ENCODE results near the gene FLRT2.

Gene FLRT2

DNA sequence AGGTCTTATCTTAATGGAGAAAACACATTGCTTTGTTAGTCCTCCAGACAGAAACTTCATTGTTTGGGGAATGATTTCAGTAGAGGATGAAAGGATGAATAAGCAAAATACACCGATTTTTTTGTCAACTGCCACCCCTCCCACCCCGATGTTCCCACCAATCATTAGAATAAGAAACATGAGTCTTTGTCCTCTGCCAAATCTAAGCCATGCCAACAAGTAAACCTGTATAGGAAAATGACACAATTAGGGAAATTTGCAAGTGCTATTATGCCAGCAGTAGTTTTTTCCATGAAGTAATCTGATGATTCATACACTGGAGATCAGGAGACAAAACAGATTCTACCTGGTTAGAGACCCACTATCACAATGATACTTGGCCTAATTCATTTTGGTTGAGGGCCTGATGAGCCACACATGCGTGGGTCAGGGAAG, 35.9 kb downstream of the FLRT2 start:
- DNase-seq = no peak

DNA sequence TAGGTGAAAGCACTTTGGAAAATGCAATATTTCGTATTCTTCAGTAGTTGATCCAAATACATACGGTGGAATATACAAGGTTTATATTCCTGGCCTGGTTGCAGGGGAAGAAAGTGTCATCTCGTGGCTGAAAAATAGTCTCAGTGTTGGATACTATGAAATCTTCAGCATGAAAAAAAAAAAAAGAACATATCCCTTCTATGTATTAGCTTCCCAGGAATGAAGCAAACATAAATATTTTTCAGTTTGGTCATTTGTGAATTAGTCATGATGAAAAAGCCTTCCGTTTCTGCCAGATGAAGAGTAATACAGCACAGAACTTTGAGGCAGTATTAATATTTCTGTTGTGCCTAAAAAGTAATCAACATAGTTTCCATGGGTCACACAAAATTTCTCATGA, 36.7 kb downstream of the FLRT2 start:
- no peak for DNase-seq

DNA sequence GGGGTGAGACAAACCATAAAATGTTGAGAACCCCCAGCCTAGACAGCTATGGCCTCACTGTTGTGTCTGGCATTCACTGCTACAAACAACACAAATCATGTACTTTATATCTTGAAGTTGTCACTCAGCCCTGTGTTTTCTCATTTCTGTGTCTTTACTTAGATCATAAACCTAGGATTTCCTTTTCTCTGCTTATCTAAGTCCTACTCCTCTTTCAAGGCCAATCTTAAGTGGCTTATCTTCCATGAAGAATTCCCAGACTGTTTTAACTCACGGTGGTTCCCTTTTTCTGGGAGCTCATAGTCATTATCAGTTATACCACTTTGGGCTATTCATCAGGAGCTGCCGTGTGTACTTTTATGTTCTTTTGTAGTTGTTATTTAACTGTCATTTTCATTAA, 42.1 kb downstream of the FLRT2 start:
- DNase-seq = no peak

DNA sequence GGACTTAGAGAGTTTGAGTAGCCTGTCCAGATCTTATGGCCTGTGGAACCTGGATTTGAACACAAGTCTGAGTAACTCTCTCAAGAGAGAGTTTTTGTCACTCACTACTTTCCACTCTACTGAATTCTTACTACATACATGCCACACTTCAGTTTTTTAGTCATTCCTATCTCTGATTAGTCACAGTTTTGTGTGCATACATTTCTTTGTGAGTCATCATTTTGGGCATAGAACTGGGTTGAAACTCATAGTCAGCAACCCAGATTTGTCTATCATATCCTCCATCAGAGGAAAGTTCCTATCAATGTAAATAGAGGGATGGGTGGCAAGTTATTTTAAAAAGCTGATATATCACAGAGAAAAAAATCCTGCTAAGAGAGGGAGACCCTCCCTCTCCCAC, 42.9 kb downstream of the FLRT2 start:
- no peak for DNase-seq

DNA sequence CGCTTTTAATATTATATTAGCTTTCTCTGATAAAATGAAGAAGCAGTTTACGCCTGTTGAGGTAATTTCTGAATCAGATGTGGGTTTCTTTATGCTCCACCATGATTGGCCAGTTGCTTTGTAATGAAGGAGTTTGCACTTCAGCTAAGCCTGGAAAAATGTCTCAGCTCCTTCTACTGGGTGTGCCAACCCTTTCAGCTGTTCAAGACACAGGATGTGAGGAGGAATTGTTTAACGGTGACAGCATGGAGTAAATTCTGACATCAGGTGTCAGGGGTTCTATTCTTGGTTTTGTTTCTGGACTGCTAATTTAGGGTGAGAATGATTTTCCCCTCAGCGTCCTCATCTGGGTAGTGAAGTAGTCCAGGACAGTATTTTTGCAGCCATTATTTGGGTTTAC, 43.5 kb downstream of the FLRT2 start:
- no peak for DNase-seq

DNA sequence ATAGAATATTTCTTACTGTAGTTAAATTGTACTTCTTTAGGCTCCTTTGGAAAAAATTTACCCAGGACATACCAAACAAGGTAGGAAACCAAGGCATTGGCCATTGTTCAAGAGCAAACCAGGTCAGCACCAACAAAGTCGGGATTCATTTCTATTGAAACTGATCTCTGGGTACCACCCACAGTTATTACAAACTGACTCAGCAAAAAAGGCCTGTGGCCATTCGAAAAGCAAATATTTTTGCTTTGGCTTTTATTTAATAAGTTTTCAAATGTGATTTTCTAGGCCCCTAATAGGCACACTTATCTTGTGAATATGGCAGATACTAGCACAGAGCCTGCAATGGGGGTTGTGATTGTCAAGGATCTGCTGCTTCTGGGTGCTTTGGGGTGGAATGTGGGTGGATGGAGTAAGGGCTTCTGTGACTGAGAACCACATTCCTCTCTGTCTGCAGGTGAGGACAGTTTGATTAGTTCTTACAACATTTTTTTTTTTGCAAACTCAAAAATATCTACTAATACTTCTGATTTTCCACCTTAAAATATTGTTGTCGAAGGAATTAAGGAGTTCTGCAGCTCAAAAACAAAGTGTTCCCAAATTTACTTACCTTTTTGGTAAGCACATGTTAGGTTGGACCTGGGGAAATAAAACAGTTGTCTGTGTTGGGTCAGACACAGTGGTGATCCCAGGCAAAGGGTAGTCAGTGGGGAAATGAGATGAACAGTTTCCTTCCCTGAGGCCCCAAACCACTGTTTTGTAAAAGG, 45.1 kb downstream of the FLRT2 start:
- no peak for DNase-seq

DNA sequence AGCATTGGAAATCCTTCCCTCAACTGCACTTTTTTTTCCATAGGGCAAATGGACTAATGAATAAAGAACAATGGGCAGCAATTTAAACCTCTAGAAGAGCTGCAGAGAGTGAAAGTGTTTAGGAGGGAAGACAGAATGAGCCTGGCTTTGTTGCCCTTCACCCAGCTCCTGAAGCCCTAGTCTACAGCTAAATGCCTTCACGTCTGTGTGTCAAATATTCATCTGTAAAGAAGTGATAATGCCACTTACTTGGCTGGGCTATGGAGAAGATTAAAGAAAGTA, 45.6 kb downstream of the FLRT2 start:
- no peak for DNase-seq

DNA sequence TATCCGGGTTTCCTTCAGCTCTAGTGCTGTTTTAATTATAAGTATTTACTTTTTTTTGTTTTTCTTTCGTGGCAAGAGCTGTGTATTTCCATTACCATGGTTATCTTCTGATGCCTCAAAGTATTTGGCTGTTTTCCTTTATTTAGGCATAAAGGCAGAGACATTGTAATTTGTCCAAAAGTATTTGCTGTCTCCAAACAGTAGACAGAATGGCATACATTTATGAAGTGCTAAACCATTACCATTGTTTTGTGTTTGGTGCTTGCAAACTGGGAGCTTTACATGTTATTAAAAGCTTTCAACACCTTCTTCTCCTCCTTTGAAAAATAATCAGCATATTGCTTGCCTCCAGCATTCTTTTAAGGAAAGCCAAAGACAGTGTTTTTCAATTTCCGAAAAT, 46.3 kb downstream of the FLRT2 start:
- DNase-seq = no peak

DNA sequence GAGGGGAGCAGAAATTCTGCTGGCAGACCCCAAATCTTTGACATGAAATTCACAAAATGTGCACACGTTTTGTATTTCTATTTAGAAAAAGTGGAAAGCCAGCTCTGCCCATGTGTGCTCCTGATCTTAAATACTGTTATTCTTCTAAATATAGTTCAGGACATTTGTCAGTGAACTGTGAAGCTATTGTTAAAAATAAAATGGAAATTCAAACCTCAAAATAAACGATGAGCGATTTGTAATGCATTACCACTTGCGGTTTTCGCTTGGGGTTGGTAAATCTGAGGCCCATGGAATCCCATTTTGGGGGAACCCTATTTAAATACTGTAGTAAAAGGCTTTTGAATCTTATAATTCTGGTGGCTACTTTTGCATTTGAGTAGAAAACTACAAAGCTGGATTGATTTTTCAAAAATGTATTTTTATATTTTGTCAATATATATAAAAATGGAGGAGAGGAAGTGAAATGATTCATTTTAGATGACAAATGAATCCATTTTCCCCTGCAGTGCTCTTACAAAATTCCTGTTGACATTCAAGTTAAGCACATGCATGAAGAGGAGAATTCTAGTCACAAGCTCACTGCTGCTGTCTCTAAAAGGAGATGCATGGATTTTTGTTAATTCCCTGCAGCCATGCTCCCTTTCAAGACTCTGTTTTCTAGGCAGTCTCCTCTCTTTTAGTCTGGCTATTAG, 47.1 kb downstream of the FLRT2 start:
- DNase-seq = no peak

DNA sequence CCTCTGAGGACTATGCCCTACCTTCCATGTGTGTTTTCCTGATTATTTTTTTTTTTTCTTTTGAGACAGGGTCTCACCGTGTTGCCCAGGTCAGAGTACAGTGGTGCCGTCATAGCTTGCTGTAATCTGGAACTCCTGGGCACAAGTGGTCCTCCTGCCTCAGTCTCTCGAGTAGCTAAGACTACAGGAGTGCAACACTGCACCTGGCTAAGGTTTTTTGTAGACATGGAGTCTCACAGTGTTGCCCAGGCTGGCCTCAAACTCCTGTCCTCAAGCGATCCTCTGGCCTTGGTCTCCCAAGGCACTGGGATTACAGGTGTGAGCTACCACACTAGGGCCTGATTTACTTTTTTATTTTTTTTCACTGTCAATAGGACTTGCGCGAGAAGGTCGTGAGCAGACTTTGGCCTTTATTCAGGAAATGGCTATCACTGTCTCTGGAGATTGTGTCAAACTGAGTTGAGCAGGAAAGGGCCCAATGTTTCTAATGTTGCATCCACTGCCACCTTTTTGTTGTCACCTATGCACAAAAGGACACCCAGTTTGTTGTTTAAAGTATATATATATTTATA, 47.7 kb downstream of the FLRT2 start:
- no peak for DNase-seq

DNA sequence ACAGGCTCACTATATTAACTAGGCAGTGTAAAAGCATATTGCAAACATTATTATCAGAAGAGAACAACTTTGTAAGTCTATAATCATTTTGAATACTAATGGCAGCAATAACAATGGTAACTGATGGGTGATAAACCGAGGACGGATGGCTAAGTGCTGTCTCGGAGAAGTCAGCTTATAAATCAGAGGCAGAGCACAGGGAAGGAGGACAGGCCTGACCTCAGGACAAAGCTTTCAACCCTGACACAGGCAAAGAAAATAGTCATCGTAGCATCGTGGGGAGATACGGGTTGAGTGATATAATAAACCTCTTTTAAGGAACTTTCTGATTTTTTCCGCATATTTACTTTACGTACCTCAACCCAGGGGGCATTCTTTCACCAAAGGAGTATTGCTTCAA, 48.4 kb downstream of the FLRT2 start:
- no peak for DNase-seq

DNA sequence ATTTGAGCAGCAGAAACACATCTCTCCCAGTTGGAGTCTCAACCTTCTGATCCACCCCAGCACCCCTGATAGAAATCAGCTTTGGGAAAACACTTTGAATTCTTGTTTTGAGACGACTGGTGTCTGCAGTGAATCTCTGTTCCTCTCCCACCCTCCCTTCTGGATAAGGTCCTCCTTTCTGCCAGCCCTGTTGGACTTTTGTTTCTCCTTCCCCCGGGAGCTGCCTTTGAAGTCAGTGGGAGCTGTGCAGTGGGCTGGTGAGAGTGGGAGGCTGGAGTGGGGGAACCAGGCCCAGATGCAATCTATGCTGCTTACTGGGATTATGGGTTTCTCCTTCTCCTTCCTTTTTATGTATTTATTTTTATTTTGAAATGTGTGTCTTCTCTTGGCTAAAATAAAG, 49.0 kb downstream of the FLRT2 start:
- DNase-seq = no peak

DNA sequence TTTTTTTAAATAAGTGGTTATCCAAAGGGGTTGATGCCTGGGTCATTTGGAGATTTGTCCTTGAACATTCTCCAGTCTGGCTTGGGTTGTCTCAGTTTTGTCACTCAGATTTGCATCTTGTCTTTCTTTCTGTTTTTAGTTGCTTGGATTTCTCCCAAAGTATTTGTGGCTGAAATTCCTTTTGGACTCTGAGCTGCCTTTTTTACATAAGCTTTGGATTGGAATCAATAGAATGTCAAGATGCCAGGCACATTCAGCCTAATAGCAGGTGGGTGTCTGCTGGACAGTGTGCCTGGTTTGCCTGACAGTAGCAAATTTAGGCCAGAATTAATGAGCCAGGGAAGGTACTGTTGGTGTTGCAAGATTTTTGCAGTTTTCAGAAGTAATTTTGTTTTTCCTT, 50.0 kb downstream of the FLRT2 start:
- no peak for DNase-seq

DNA sequence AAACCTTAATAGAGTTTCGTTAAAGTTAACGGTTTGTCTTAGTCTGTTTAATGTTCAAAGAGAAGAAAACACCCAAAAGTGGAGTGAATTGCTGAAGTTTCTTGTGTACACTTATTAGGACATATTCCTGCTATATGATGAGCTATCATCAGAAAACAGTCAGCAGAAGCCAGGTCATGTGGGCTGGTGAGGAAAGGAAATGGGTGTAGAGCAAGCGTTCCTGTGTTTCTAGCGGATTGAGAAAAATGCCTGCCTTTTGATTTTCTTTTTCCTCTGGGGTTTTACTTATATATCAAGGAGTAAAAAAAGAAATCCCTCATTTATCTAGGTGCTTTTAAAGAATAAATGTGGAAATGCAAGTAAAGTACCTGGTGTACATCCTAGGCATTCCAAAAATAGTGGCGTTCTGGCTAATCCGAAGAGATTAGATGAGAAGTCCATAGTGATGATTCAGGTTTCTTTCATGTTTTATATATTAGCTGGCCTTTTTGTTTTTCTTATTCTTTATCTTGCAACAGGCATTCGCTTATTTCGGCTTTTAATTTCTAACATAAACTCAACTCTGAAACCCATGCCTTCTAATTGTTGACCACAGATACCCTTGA, 50.7 kb downstream of the FLRT2 start:
- no peak for DNase-seq

DNA sequence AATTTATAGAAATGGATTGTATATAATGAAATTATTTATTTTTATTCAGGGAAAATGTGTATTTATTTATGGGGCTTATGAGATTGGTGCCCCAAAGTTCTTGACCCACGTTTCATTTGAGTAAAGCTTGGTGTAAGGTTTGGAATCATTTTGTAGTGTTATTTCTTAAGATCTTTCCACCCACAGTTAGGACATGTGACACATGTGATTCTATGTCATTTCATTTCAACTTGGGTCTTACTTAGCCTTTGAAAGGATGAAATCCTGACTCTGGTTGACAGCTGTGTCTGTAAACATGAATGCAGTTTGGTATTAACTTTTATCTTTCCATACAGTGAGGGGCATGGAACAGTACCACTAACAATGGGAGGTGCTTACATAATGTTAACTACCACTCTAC, 51.7 kb downstream of the FLRT2 start:
- no peak for DNase-seq

DNA sequence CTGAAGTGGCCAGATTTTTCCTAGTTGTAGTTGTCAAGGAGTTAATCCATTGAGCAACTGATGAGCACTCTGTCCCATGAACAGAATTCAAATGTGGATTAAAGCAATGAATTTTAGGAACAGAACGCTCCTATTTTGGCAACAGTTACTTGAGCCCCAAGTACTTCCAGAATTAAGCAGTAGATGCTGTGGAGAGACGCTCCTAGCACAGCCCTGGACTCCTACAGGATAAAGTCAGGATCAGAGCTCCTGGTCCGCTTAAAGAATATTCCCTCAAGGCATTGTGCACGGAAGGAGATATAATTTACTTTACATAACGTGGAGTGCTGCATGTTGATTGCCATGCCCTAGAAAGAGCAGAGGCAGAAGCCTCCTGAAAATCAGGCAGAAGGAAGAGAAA, 53.4 kb downstream of the FLRT2 start:
- no peak for DNase-seq

DNA sequence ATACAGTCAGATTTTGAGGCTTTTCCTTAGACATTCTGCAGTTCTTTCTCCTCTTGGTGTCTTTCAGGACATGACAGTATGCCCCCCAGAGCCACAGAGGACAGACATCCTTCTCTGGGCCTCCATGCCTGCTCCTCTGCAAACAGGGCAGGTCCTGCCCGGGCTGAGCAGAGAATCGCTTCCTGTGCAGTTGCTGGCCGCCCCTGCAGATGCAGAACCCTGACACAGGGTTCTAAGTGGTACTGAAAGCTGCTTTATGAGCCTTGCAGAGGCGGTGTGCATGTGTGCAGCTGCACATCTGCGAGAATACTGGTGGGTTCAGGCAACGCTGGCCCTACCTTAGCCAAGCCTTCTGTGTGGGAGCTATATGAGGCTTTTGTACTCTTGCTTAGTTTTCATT, 54.5 kb downstream of the FLRT2 start:
- no peak for DNase-seq

DNA sequence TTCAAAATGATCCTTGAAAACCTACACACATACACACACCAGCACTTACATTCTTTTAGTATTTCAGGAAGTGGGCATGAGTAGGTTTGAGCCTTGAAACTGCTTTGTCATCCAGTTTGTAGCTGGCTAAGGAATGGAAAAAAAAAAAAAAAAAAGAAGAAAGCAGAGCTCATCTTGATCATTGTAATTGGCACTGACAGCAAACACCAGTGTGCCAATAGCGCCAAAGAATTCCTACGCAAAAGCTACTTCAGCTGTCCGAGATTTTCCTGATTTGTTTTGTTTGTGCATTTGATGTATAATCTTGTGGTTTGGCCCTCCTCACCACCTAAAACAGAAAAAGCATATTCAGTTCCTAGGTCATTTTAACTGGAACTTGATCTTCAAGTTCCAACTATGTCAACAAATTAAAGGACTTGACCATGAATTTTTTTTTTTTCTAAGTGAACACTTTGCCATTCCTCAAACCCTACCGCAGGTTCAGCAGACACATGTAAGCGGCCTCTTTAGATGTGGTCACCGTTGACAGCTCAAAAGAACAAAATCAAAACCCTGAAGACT, 57.3 kb downstream of the FLRT2 start:
- DNase-seq = no peak

DNA sequence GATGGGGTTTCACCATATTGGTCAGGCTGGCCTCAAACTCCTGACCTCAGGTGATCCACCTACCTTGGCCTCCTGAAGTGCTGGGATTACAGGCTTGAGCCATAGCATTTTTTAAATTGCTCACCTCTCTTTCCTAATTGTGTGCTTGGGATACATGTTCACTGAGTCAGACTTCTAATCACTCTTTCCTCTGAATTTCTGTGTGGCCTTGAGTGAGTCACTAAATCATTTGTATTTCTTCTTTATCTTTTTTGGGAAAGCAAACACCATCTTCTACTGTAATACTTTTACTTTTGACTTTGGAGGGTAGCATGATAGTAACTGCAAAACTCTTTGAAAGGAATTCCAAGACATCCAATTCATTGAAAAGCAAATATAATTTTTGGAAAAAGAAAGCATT, 60.8 kb downstream of the FLRT2 start:
- no peak for DNase-seq

DNA sequence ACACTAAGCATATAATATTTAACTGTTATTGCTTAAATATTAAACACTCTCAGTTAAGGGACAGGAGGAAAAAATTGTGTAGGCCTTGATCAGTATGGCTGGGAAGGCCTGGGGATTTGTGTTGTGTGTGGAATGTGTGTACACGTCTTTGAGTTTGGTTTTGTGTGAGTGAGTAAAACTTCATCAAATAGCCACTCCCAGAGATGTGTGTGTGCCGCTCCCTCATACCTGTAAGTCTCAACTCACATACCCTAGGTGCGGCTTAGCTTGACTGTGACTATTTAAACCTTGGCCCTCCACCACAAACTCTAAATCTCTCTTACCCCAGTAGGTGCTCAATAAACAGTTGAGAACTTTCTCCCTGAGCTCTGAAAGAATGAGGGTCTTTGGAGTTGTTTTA, 64.3 kb downstream of the FLRT2 start:
- no peak for DNase-seq

DNA sequence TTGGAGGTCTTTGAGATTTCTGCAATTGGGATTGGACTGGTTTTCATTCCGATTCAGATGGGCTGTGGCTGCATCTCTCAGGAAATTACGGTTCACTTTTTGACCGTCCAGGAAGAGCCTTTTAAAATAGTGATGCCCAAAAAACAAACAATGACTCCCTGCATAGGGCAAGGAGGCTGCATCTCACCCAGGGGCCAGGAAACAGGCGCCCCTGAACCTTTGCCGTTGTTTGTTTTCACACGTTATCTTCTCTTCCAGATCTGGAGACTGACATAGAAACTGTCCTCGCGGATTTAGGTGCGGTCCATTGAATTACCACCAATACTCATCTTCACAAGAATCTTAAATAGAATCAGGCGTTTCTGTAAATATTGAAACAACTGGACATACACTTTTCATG, 66.0 kb downstream of the FLRT2 start:
- no peak for DNase-seq

DNA sequence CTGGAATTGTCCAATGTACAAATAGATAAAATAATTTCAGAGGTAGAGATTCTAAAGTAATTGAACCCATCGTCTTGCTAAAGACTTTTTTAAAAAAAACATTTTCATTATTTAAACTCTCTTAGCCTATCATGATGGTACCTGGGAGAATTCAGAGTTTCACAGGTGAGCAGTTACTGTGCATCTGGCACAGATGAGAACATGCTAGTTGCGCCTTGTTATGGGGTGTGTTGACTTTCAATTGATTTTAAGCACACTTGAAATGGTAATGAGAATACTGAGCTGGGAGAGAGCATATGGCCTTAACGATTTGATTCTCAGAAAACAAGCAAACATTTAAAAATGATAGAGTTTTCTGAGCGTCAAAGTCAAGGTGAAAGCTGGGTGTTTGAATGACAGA, 66.6 kb downstream of the FLRT2 start:
- DNase-seq = no peak

DNA sequence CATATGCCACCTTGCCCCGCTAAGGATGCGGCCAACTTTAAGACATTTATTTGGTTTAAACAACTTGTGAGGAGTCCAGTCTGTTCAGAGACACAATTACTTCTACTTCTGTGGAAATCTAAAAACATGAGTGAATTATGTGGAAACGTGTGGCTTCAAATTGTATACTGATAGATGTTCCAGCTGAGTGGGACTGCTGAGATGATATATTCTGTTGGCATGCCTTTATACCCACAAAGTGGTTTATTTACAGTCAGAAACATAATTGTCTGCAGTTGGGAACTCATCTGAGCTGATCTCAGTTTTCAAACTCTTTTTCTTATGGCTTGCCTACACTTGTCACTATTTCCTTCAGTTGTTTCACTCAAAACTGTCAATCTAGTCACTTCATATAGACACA, 67.8 kb downstream of the FLRT2 start:
- DNase-seq = no peak

DNA sequence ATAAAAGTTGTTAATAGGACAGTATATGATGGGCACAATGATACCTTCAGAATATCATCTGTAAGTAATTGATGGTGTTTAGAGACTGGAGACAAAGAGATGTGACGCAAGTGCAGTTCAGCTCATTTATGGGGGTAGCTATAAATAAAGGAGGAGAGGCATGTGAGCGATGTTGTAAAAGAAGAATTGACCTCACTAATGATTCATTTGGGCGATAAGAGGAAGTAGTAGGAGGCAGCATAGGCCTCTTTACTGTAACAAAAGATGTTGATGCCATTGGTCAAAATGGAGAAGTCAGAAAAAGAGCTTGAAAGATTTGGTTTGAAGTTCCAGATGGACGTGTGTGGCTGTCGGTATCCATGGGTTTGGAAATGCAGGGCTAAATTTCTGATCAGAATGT, 70.0 kb downstream of the FLRT2 start:
- DNase-seq = no peak
